Stimulated activated CD8-positive, alpha-beta memory T cell treated with anti-CD3 and anti-CD28 coated beads, Interleukin-15, amount 100 ng/mL, for 4 hours (primary cell): Measurements from ENCODE around the gene ENPP6.
"Not testable (repeated sequence)": the region's sequence is repeated elsewhere in the genome, so short reads cannot be mapped to it uniquely, and the experiment has no call there.

ENCODE experiments used
- DNase-seq, 2 donors: peaks; one replicate each; pipeline ENCODE4 v3.0.0-alpha.2; 2020; ENCODE audit warnings: low read depth in 2 of 2

ENPP6 gene

DNA sequence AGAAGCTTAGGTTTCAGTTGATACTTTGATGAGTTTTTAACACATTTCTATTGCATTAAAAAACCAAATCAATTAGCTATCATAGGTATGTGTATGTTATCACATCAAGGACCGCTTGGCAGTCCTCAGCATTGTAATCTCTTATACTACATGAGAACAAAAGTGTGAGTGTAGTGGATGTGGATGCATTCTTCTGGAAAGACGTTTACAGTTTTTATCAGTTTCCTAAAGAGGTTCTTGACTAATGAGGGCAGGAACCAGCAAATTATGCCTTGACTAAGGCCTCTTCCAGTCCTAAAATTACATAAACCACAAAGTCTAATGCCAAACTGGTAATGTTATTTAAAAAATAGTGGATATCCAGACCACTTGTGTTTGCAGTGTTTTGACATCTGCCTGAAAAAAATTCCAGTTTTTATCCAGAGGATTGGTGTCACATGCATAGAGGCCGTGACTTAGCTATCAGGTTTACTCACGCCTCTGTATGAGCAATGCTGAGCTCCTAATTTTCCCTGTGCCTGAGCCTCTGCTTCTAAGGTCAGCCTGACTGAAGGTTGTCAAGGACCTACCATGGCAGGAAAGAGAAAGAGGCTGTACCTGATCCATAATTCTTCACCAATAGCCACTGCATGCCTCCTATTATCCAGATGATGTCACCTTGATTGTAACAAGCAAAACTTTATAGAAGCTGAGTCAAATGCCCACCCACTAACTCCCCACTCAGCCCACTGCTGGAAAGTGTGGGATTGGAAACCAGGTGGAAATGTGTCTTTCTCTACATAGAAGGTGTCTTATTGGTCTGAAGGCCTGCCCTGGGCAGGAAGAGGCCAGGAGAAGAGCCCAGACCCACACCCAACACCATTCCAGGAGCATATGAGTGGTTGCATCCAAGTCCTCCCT lies 68.7 kb downstream of the ENPP6 start:
- no peak for DNase-seq

DNA sequence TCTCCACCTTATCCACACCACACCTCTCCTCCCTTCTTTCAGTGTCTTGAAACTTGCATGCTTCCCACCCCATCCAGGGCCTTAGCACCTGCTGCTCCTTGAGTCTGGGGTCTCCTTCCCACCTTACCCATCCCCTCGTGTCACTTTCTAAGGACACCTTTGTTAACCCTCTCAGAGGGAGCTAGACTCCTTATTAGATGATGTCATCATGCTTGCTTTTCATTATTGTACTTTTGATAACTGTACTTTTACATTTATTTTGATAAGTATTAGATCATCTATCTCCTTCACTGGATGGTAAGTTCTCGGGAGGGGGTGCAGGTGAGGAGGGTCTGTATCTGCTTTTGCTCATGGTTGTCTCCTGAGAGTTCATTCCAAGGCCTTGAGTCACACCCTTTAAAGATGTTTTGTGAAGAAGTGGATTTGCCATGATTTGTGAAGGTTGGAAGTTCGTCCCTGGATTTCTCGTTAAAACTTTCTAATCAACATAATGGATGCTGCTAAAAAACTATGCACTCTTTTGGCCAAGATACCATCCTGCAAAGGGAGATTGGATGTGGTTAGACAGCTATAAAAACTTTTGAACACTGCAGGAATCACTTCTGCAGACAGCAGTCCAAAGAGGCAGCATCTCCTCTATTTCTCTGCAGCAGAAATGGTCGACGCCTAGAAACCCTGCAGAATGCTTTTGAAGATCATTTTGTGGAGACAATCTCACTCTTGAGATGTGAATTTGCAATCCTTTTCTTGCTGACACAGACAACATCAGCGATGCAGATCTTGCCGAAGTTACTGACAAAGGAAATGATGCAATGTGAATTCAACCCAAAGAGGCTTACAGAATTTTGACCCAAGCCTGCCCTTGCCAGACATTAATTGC lies 69.6 kb downstream of the ENPP6 start:
- no peak for DNase-seq

DNA sequence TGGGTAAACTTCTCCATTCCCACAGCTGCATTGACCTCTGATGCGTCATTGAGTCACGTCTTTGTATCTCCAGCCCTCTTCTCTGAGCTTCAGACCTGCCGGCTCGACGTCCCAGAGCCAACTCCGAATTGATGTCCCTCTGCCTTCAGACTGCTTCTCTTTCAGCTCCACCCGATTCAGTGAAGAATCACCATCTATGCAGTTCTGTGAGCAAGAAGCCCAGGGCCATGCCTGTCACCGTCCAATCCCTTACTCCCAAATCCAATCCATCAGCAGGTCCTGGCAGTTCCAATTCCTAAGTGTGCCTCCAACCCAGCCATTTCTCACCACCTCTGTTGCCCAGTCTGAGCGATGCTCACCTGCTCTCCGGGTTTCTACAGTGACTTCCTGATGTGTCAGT lies 70.7 kb downstream of the ENPP6 start:
- DNase-seq = no peak

DNA sequence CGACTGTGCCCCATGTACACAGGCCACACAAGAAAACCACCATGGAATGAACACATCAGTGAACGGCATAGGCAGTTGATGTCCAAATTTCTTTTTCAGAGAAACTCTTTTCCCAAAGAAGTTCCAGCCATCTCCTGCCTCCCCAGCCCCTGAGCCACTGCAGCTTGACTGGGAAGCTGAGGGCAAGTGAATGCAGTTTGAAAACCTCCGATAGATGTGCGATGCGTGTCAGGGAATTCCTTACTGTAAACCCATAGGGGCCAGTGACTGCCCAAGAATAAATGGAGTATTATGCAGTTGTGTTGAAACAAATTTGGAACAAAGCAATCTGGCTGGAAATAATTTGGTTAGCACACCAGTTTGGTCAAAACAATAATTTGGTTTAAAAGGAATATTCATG lies 72.1 kb downstream of the ENPP6 start:
- no peak for DNase-seq

DNA sequence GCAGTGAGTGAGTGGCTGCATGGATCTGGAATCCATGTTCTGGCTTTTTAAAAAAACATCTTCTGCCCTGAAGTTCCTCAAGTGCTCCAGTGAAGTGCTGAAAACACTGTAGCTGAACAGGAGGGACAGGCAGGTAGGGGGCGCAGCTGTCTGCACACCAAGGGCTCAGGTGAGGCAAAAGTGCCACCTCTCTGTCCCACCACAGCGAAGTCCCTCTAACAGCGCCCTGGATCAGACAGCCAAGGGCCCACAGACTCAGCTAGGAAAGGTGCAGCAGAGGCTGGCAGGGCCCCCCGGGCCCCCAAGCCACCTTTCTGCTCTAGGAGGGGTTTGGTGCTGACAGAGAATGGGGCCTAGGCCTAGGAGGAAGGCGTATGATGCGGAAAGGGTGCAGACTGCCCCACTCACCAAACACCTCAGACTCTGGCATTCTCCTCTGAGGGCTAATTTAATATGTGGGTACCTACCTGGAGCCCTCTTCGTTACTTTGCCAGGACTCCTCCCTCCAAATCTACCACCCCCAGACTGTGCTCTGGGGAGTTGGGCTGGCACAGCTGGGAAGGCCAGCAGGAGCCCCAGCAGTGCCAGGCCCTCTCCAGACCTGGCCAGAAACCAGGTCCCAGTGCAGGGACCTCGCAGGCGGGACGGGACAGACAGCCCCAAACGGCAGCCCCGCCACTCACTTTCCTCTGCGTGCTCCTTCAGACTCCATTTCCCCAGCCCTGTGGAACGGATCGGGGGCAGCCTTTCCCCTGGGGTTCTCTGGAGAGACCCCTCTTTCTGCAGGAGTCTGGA lies 73.7 kb downstream of the ENPP6 start:
- no peak for DNase-seq

DNA sequence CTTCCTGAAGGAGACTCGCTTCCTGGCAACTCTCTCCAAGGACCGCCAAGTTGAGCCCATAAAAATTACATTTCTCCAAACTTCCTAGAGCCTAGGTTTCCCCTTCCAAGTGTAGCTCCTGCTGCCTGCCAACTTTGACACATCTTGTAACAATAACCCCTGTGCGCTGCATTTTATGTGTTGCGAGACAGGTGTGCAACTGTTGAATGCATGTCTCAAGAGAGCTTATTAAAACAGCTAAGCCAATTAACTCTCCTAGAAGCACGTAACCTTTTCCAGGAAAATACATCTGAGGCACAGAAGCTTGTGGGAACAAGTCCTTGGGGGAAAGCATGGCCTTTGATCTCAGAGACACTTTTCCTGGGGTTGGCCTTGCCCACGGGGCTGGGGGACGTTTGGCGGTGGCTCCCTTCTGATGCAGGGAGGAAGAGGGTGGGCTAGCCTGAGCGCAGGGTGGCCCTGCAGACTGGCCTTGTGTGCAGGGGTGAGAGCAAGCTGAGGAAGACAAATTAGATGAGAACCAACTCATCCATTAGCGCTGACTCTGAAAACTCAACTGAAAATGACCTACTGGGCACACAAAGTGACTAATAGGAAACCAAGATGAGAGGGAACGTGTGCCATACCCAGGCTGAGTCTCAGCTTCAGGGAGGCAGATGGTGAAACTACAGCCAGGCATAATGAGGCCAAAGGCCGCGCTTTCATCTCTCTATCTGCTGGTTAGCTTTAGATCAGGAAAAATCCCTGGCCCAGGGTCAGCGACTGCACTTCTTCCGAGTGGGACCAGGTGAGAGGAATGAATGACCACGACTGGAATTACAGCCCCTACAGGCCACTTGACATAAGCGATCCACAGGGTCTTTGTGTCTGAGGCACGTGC lies 75.3 kb downstream of the ENPP6 start:
- DNase-seq = no peak

DNA sequence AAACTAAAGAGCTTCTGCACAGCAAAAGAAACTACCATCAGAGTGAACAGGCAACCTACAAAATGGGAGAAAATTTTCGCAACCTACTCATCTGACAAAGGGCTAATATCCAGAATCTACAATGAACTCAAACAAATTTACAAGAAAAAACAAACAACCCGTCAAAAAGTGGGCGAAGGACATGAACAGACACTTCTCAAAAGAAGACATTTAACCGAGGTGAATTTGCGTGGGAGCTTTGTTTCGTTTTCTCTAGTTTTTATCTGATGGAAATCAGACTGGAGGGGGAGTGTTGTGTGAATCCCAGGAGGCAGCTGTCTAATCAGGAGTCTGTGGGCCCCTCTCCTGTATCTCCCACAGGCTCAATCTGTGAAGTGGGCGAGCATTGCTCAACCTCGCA lies 76.8 kb downstream of the ENPP6 start:
- not testable (repeated sequence) for DNase-seq

DNA sequence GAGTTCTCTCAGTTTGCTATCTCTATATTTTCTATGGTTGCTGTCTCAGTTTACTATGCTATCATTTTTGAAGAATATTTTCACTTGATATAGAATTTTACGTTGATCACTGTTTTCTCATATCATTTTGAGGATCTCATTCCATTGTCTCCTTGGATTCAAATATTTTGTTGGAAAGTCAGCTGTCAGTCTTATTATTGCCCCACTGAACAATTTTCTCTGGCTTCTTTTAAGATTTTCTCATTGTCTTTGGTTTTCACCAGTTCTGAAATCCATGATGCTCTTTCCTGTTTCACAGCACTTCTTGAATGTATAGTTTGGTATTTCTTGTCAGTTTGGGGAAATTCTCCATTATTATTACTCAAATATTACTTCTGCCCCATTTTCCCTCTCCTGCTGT lies 81.1 kb downstream of the ENPP6 start:
- DNase-seq = no peak

DNA sequence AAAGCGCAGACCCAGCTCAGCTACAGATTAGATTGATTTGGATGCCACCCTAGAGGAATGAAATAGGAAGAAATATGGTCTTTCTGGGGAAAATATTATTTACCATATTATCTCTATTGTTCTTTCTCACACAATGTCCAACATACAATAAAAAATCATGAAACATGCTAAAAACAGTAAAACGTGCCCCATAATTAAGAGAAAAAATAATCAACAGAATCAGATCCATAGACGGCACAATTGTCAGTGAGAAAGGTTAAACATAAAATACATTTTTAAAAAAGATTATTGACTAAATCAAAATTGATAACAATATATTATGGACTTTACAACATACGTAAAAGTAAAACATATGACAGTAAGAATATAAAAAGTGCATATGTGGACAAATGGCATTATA lies 90.9 kb downstream of the ENPP6 start:
- DNase-seq = no peak

DNA sequence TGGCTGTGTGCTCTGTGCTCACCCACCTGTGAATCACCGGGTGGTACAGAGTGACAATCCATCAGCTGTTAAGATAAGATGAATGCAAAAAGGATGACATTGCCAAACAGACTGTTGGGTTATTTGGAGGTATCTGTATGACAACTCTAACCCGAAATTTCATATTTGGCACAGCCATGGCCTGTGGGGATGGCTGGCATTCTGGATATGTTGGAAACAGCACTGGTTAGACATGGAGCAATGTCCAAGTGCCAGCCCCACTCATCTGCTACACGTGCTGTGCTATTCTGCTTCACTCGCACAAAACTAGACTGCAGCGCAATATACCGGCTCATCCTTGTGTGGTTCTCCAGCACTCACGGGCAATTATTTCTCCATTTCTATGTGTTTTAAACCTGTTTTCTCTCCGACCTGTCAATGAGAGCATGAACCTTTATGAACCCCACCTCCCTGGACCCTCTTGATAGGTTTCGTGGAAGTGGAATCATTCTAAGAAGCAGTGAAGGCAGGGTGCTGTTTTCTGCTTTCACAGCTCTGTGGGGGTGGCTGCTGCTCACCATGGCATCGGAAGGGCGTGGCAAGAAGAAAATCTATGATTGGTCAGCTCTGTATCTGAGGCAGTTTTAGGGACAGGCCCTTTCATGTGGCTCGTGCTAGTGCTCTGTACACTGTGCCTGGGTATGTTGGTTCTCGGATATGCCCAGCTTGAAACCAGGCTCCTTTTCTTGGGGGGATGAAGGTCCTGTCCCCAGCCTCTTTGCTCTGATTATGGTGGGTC lies 94.9 kb downstream of the ENPP6 start:
- DNase-seq = no peak

DNA sequence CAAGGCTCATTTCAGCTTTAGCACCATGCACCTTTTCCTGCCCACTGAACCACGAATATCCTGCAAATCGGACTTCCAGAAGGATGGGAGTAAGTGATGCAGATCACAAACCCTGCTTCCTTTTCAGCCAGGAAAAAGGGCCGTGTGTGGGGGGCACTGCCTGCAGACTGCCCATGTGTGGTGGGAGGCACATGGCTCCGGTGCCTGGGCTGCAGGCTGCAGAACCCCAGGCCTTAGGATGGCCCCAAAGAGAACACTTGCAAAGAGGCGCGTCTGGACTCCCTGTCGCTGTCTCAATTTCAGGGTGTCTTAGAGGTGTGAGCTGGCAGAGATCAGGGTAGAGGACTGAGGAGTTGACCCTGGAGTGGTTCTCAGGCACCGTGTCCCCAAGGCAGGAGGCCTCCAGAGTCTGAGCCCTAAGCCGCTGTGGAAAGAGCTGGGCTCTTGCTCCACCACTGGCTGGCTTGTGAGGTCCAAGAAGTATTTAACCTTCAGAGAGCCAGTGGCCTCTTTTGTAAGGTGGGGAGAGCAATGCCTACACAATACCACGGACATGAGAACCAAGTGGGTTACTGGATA lies 97.0 kb downstream of the ENPP6 start:
- DNase-seq = no peak

DNA sequence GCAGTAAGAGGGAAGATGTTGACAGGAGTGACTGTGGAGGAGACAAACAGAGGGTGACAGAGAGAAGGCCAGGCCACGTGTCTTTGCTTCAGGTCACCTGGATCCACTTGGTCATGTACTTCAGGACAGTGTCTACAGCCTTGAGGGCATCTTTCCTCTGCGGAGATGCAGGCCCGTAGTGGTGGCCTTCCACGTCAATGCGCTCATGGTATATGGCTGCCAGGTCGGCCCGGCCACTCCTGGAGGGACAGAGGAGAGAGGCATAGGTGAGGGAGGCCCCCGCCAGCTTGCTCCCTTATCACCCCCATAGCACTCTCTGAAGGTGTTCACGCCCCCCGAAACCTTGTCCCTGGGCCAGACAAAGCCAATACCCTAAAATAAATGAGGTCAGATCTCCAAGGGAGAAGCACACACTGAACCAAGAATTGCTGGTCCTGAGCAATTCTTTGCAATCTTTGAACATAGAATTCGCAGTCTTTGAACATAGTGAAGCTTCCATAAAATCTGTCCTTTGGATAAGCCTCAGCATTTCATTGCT lies 99.9 kb downstream of the ENPP6 start:
- no peak for DNase-seq

DNA sequence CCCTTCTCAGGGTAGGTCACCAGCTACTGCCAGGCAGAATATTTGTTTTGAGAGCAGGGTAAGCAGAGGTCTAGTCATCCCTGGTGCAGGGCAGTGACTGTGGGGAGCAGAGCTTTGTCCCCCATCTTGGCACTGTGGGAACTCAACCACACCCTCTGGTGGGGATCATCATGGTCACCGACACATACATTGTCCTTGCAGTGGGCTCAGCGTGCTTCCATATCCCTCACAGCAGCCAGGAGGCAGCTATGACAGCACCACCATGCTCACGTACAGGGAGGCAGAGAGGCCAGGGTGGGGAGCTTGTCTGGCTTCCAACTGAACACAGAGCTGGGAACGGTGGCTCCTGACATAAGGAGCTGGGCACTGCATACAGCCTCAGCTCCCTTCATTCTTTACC lies 102.3 kb downstream of the ENPP6 start:
- DNase-seq = no peak

DNA sequence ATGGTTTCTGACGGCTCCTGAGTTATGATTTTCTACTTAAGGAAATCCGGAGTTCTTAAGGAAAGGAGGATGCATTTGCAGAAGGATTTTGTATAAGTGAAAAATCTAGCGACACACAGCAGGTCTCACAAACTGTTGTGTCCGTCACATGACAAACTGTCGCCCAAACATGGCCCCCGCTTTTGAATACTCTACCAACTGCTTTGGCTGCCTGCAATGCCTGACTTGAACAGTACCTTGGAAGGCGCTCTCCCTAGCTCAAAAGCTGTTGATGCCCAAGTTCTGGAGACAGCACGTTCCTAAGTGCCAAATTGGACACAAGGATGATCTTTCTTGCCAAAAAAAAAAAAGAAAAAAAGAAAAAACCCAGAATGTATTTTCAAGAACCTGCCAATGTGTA lies 103.2 kb downstream of the ENPP6 start:
- no peak for DNase-seq

DNA sequence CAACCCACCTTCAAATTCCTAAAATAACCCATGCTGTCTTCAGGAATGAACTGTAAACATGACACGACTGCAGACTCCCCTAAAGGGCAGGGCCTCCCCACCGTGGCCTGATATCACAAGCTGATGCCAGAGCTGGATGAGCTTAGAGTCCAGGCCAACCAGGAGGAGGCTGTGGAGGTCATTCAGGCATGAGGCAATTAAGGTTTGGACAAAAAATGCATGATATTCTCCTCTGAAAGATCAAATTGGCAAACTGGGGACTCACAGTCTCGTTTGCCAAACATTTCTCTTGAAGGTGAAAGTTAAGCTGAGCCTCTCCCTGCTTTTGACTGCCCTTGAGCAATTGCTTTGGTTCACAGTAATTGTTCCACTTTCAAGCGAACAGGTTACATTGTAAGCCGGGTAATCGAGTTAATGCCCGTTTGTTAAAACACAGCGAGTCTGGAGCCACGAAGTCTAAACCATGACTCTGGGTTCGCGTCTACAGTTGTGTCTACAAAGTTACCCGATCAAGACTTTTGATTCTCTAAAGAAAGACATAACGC lies 105.6 kb downstream of the ENPP6 start:
- DNase-seq = no peak

DNA sequence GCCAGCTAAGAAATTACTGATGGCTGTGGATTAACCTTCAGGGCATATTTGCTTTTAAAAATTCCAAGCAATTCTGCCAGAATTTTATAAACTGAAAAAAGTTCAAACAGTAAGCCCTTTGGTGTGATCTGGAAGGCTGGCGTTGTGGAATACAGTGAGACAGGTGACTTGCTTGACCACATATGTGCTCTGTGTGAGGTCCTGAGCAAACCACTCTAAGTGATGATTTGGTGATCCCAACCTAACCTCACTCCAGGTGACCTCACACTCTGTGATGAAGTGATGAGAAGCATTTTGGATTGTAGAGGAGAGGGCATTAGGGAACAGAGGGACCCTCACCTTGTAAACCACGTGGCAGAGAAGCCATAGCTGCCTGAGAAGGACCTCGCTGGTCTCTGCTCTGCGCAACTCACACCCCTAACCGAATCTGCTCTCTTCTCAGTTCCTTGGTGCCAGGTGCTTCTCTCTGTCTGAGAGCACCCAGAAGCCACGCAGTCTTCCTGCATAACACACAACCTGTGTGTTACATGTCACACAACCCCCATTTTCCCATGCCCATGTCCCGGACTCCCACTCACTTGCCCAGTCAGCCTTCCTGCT lies 106.3 kb downstream of the ENPP6 start:
- no peak for DNase-seq

DNA sequence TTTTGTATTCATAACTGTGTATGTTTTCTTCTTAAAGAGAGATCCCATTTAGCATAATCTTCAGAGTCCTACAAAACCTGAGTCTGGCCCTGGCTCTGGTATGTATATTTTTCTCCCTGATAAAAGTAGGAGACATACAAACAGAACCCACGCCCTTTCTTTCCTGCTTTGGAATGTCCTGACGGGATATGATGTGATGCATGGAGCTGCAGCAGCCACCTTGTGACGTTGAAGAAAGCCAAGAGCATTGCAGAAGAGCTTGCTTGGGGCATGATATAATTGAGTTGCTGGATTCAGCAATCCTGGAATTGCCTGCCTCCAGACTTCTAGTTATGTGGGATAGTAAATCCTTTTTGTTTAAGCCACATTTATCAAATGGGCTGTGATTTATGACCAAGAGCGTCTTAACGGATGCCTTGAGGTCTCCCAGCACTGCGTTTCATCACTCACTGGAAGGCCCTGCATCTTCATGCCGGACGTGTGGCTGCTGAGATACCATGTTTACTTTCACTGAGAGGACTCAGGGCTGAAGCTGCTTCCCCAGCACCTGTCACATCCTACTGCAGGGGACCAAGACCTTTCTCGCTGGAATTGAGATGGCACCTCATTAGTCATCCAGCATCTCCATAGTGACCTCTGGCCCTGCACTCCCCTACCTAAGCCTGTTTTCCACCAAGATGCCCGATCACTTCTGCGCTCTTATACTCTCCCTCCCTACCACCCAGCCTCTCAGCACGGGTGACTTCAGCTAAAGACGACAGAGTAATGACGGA lies 107.0 kb downstream of the ENPP6 start:
- no peak for DNase-seq

DNA sequence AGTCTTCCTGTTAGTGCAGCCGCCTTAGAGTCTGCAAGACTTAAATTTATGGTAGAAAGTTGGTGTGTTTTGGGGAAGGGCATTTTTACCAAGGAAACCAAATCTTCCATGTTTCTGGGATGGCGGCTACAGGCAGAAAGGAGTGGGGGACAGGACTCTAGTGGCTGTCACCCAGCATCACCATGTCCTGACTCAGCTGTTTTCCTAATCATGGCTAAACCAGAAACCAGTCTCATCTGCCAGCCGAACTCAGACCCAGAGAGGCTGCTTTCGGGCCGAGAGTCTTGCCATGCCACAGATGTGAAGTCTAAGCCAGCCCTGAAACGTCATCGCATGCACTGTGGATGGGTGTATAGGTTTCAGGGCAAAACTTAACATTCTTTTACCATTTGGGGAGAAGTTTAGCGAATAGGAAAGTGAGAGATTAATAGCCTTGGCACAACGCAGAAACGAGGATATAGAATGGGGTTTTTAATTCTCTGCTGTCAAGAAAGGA lies 109.6 kb downstream of the ENPP6 start:
- no peak for DNase-seq
